Activated B cell treated with CpG ODN at 0.5 μM for 24 hours (primary cell): ENCODE data around the gene NBDY. TPM values are rescaled to one million over a fixed set of nuclear protein-coding genes. Genes with fewer than 3 reads are reported as not detected.

Source experiments
- ATAC-seq: fragments of 200-7000 bp; cut with Tn5 transposase; one replicate; pipeline ENCODE4 v1.10.0; 2021; ENCODE audit warnings: low read depth, mild to moderate bottlenecking, moderate library complexity
- CTCF ChIA-PET: fragments of 350-600 bp; sonication (Branson Sonifier 250); formaldehyde crosslinking; loops from one replicate; lab custom pipeline; 2021; ENCODE audit warnings: antibody characterized with exemption; lab: Charles Lee
- POLR2A ChIA-PET: fragments of 350-600 bp; sonication (Branson Sonifier 250); formaldehyde crosslinking; loops from one replicate; lab custom pipeline; 2021; ENCODE audit warnings: antibody characterized with exemption; lab: Charles Lee
- DNase-seq: peaks from one replicate; pipeline ENCODE4 v3.0.0; 2022
- H3K27ac Mint-ChIP-seq: one replicate; pipeline ENCODE4 v1.8.0; 2020; ENCODE audit warnings: mixed read lengths
- H3K27me3 Mint-ChIP-seq: one replicate; pipeline ENCODE4 v1.8.0; 2021; ENCODE audit warnings: mixed read lengths
- H3K36me3 Mint-ChIP-seq: one replicate; pipeline ENCODE4 v1.8.0; 2021; ENCODE audit warnings: low read depth, mixed read lengths
- H3K4me1 Mint-ChIP-seq: one replicate; pipeline ENCODE4 v1.8.0; 2021; ENCODE audit warnings: mixed read lengths
- H3K4me3 Mint-ChIP-seq: one replicate; pipeline ENCODE4 v1.8.0; 2020; ENCODE audit warnings: mild to moderate bottlenecking, mixed read lengths
- H3K9me3 Mint-ChIP-seq: one replicate; pipeline ENCODE4 v1.8.0; 2020; ENCODE audit warnings: mixed read lengths
- CTCF ChIP-seq: fragments of 200-600 bp; IDR thresholded peaks from one replicate; pipeline ENCODE4 v1.8.0; 2022; ENCODE audit warnings: antibody characterized with exemption, mild to moderate bottlenecking
- intact Hi-C: fragments of 100-400 bp; cut with micrococcal nuclease; formaldehyde crosslinking; loops from one replicate; pipeline ENCODE4 v1.15.1; 2024
- total RNA-seq: library from RNA; stranded (reverse); gene quantifications from 2 replicates; pipeline ENCODE4 v1.2.3, GENCODE V29; 2022

The NBDY gene
- total RNA-seq, 1 donor from 2014 or later, result 41.0 TPM

- peaks cover 21% of the 10 kb centered on the region for H3K36me3 Mint-ChIP-seq
- H3K4me3 Mint-ChIP-seq, result no peak overlapping the region
- ATAC-seq, result no peak
- no peaks in the 10 kb centered on the region for H3K27me3 Mint-ChIP-seq
- intact Hi-C loops, result no loop called here
- ChIA-PET POLR2A (no interaction called here), CTCF (no interaction called here)
- no peak overlapping the region for H3K27ac Mint-ChIP-seq
- TF ChIP-seq CTCF, result no peak
- peaks cover 6% of the 10 kb centered on the region for H3K4me1 Mint-ChIP-seq
- no peaks in the 10 kb centered on the region for H3K9me3 Mint-ChIP-seq
- no peak for DNase-seq
Observed at GRCh38 chrX:56782352-56782751, 53.3 kb downstream of the NBDY start.

GRCh38 chrX:56782791-56783449, 53.9 kb downstream of the NBDY start:
- peaks cover 25% of the 10 kb centered on the region for H3K36me3 Mint-ChIP-seq
- no peak for DNase-seq
- no peak overlapping the region for H3K4me3 Mint-ChIP-seq
- H3K4me1 Mint-ChIP-seq, result peaks cover 6% of the 10 kb centered on the region
- ATAC-seq, result no peak
- ChIA-PET POLR2A (no interaction called here), CTCF (interaction anchor here (0.6 kb wide), 1 partner anchor 70 kb away, joined by 4 read pairs; no protein-coding TSS in a partner anchor)
- H3K27me3 Mint-ChIP-seq, result no peaks in the 10 kb centered on the region
- H3K27ac Mint-ChIP-seq, result no peak overlapping the region
- H3K9me3 Mint-ChIP-seq, result no peaks in the 10 kb centered on the region
- no peak for TF ChIP-seq CTCF
- intact Hi-C loops, result no loop called here

GRCh38 chrX:56783450-56783831, 54.4 kb downstream of the NBDY start:
- no peak for DNase-seq
- Mint-ChIP-seq H3K27ac (no peak overlapping the region), H3K4me1 (peaks cover 6% of the 10 kb centered on the region), H3K9me3 (no peaks in the 10 kb centered on the region), H3K27me3 (no peaks in the 10 kb centered on the region), H3K4me3 (no peak overlapping the region), H3K36me3 (peaks cover 25% of the 10 kb centered on the region)
- CTCF ChIA-PET, result interaction anchor here (0.6 kb wide), 1 partner anchor 70 kb away, joined by 4 read pairs; no protein-coding TSS in a partner anchor
- intact Hi-C loops, result no loop called here
- TF ChIP-seq CTCF, result no peak
- POLR2A ChIA-PET, result no interaction called here
- ATAC-seq, result no peak

GRCh38 chrX:56783996-56784620, 55.1 kb downstream of the NBDY start:
- POLR2A ChIA-PET, result no interaction called here
- ATAC-seq (no peak), DNase-seq (no peak)
- Mint-ChIP-seq H3K4me3 (no peak overlapping the region), H3K27me3 (no peaks in the 10 kb centered on the region), H3K27ac (no peak overlapping the region), H3K9me3 (no peaks in the 10 kb centered on the region), H3K36me3 (peaks cover 27% of the 10 kb centered on the region), H3K4me1 (peaks cover 6% of the 10 kb centered on the region)
- TF ChIP-seq CTCF, result no peak
- CTCF ChIA-PET, result interaction anchor here (0.6 kb wide), 1 partner anchor 69 kb away, joined by 4 read pairs; no protein-coding TSS in a partner anchor
- intact Hi-C loops, result no loop called here

GRCh38 chrX:56784666-56785065, 55.6 kb downstream of the NBDY start:
- H3K4me3 Mint-ChIP-seq, result no peak overlapping the region
- ATAC-seq (no peak), DNase-seq (no peak)
- no peak for TF ChIP-seq CTCF
- H3K4me1 Mint-ChIP-seq, result peaks cover 6% of the 10 kb centered on the region
- no peaks in the 10 kb centered on the region for H3K9me3 Mint-ChIP-seq
- H3K36me3 Mint-ChIP-seq, result peaks cover 29% of the 10 kb centered on the region
- POLR2A ChIA-PET, result no interaction called here
- CTCF ChIA-PET, result no interaction called here
- intact Hi-C loops, result no loop called here
- no peak overlapping the region for H3K27ac Mint-ChIP-seq
- H3K27me3 Mint-ChIP-seq, result no peaks in the 10 kb centered on the region
